HG03469 (cell line): ENCODE measurements around the gene TRIM54.
"Not testable (repeated sequence)": the region's sequence is repeated elsewhere in the genome, so short reads cannot be mapped to it uniquely, and the experiment has no call there.

Source experiments
- ATAC-seq: cut with Tn5 transposase; IDR thresholded peaks from one replicate; pipeline ENCODE4 v1.9.1; 2021; ENCODE audit warnings: mild to moderate bottlenecking, moderate library complexity, moderate number of reproducible peaks; ENCODE audit not compliant: unreplicated experiment

The TRIM54 gene

GRCh38 chr2:27281442-27281841 is 787 bp upstream of the TRIM54 start:
- ATAC-seq, result no peak

- ATAC-seq, result no peak
Measured at GRCh38 chr2:27282892-27283291, 663 bp downstream of the TRIM54 start.

DNA sequence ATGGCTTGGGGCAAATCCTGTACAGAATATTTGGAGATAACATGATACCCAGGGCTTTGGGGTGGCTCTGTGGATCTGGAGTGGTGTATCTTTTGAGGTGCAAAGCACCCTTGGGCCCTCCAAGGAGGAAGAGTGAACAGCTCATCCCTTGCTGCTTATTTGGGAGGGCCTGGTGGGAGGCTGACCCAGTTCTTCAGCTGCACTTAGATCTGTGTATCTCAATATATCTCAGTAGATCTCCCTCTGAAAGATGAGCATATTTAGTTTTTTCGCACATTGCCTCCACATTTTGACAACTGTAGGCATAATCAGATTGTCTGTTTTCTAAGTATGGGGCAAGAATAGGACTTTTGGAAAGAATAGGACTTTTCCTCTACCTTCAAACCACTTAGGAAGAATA is 2.8 kb downstream of the TRIM54 start:
- ATAC-seq, result no peak

- no peak for ATAC-seq
Measured at GRCh38 chr2:27285481-27285880, 3.3 kb downstream of the TRIM54 start.

- ATAC-seq, result no peak
Measured at GRCh38 chr2:27288610-27289009, 6.4 kb downstream of the TRIM54 start.

DNA sequence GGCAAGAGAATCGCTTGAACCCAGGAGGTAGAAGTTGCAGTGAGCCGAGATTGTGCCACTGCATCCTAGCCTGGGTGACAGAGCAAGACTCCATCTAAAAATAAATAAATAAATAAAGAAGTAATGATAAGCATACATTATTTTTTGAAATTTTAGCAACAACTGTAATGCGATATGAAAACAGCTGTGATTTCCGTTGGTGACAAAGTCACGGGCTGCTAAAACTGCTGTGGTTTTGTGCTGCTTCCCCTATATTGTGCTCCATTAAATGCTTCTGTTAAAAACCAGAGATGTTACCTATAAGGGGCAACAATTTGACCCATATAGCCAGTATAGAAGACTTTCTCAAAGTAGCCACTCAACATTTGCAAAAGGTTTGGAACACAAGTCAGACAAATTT is 8.3 kb downstream of the TRIM54 start:
- ATAC-seq, result no peak

DNA sequence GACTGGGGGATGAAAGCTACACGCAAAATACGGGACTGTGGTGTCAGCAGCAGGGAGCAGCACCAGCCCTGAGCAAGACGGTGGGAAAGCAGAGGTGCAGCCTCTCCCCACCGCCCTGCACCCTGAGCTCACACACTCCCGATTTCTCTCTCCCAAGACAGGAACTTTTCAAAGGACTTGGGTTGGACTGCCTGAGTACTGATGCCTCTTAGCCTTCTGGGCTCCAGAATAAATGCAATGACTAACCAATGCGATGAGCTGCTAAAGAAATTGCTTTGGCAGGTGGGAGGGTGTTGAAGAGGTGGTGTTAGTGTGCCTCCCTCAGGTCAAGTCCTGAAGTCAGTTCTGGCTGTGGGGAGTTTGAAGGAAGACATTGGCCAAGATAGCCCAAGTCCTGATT is 9.6 kb downstream of the TRIM54 start:
- ATAC-seq, result no peak

DNA sequence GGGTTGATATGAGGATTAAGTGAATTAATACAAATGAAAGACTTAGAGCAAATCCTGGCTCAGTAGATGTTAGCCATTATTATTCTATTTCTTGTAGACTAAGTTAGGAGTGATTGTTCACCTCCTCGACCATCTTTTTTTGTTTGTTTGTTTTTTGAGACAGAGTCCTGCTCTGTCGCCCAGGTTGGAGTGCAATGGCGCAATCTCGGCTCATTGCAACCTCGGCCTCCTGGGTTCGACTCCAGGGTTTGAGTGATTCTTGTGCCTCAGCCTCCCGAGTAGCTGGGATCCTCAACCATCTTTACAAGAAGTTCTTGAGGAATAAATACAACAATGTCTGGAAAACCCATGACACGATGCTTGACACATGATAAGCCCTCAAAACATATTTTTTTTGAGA is 12.7 kb downstream of the TRIM54 start:
- no peak for ATAC-seq

DNA sequence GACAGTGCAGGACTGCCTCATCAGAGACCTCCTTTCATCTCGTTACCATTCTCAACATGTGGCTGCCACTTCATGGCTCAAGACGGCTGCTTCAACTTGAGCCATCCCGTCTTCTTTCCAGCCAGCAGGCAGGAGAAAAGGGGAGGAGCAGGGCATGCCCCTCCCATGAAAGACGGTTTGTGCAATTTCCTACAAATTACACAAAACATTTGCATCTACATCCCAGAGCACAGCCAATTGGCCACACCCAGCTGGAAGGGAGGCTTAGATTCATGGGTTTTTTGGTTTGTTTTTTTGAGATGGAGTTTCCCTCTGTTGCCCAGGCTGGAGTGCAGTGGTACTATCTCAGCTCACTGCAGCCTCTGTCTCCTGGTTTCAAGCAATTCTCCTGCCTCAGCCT is 14.3 kb downstream of the TRIM54 start:
- no peak for ATAC-seq

- ATAC-seq, result no peak
Measured at GRCh38 chr2:27297195-27297594, 15.0 kb downstream of the TRIM54 start.

- no peak for ATAC-seq
Measured at GRCh38 chr2:27298391-27299080, 16.3 kb downstream of the TRIM54 start.

DNA sequence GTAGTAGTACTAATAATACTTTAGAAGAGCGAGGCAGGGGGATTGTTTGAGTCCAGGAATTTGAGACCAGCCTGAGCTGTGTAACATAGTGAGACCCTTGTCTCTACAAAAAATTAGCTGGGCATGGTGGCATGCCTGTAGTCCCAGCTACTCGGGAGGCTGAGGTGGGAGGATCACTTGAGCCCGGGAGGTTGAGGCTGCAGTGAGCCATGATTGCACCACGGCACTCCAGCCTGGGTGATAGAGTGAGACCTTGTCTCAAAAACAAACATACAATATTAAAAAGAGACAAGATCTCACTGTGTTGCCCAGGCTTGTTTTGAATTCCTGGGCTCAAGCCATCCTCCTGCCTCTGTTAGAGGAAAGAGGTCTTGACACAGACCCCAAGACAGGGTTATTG is 18.4 kb downstream of the TRIM54 start:
- not testable (repeated sequence) for ATAC-seq

DNA sequence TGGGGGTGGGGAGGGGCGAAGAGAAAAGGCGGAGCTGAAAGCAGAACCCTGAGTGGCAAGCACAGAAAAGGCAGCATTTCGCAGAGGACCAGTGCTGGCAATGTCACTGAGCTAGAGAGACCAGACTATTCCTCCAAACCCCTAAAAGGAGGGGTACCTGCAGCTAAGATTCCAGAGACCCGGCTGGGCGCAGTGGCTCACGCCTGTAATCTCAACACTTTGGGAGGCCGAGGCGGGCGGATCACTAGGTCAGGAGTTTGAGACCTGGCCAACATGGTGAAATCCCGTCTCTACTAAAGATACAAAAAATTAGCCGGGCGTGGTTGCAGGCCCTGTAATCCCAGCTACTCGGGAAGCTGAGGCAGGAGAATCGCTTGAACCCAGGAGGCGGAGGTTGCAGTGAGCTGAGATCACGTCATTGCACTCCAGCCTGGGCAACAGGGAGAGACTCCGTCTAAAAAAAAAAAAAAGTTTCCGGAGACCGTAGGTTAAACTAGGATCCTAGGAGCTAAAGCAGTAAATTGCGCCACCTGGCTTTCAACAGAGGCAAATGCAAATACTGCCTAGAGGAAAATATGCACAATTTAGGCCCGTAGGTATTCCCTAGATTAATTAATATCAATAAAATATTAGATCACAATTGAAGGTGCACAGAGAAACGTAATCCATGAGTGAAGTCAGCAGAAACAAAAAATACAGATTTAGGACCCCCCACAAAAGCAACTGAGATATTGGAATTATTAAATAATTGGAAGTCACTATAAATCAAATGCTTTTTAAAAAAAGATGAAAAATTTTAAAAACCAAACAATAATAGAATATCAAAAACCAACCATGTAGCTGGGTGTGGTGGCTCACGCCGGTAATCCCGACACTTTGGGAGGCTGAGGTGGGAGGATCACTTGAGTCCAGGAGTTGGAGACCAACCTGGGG is 21.1 kb downstream of the TRIM54 start:
- no peak for ATAC-seq

- no peak for ATAC-seq
Measured at GRCh38 chr2:27304488-27305240, 22.4 kb downstream of the TRIM54 start.

DNA sequence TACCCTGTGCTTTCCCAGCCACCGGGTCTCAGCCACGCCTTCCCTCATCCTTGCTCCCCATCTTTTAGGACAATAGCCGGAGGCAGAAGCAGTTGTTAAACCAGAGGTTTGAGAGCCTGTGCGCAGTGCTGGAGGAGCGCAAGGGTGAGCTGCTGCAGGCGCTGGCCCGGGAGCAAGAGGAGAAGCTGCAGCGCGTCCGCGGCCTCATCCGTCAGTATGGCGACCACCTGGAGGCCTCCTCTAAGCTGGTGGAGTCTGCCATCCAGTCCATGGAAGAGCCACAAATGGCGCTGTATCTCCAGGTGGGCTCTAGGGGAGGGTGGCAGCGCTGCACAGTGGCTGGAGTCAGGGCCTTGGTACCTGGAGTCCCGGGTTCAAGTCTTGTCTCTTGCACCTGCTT is 23.3 kb downstream of the TRIM54 start:
- ATAC-seq, result no peak

- no peak for ATAC-seq
Measured at GRCh38 chr2:27306136-27306535, 23.9 kb downstream of the TRIM54 start.

- no peak for ATAC-seq
Measured at GRCh38 chr2:27306573-27307286, 24.5 kb downstream of the TRIM54 start.

GRCh38 chr2:27307287-27307544 is 25.0 kb downstream of the TRIM54 start:
- ATAC-seq, result no peak

DNA sequence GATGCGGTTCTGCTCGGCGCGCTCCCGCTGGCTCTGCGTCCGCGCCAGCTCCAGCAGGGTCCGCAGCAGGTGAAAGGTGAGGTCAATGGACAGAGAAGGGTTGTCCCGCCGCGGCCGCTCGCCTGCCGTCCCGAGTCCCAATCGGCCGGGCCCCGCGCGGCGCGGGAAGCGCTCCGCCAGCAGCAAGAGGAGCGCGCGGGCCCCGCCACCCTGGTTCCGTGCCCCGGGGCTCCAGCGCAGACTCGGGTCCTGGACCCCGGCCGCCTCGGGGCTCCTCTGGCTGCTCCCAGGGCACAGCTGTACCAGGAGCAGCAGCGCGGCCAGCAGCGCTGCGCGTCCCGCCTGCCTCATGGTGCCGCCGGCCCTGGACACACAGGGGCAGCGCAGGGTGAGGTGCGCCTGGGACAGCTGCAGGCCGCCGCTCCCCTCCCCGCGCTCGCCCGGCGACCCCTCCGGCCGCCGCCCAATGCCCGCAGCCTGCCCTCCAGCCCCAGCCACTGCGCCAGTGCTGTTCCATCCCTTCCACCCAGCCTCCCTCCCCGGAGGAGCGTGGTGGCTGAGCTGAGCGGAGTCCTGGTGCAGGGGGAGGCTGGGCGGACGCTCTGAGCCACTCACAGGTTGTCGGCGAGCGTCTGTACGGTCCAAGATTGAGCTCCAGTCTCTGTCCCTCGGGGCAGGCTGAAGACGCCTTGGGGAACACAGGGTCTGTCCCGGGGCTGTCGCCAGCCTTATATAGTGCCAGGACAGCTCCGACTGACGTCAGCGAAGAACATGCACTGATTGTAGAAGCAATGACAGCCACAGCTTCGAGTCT is 25.5 kb downstream of the TRIM54 start:
- no peak for ATAC-seq

GRCh38 chr2:27308359-27308881 is 26.2 kb downstream of the TRIM54 start, which contains the start of gene UCN:
TSS of gene UCN (minus strand) at chr2:27308445. CDS start at chr2:27307895, 550 bp downstream.
- no peak for ATAC-seq
